Urinary bladder (tissue), 4 donors: ENCODE data around the gene TMEM88. TPM values are rescaled to one million over a fixed set of nuclear protein-coding genes. Genes with fewer than 3 reads are reported as not detected.

Source experiments
- DNase-seq: peaks from one replicate; pipeline ENCODE4 v3.0.0-alpha.2; 2015; ENCODE audit errors: extremely low spot score
- H3K27ac ChIP-seq: one replicate; pipeline ENCODE4 v1.5.1; 2013; ENCODE audit warnings: low read depth, mild to moderate bottlenecking, moderate library complexity
- H3K36me3 ChIP-seq: one replicate; pipeline ENCODE4 v1.6.1; 2013; ENCODE audit warnings: mild to moderate bottlenecking, moderate library complexity; ENCODE audit not compliant: insufficient read depth
- H3K4me1 ChIP-seq: one replicate; pipeline ENCODE4 v1.6.1; 2013; ENCODE audit warnings: mild to moderate bottlenecking, moderate library complexity; ENCODE audit not compliant: insufficient read depth
- H3K4me3 ChIP-seq: one replicate; pipeline ENCODE4 v1.5.1; 2013; ENCODE audit warnings: low read depth, low read length
- WGBS: extraction: QIAGEN DNeasy Blood & Tissue Kit; methylation state at CpG from one replicate; pipeline ENCODE4 v1.1.7; 2013; 5-methylcytosine and 5-hydroxymethylcytosine counted together
- polyA plus RNA-seq: library from polyadenylated mRNA; stranded (reverse); fragments of 200-250 nt; gene quantifications from one replicate; pipeline ENCODE4 v1.2.3, GENCODE V29; 2013
- total RNA-seq: library from RNA; depleted of rRNA; stranded (reverse); fragments of >200 nt; gene quantifications from one replicate; pipeline ENCODE4 v1.2.3, GENCODE V29; 2014
- donor health status: healthy with polysubstance abuse.
- donor health status: healthy.

TMEM88 gene
- total and polyA plus RNA-seq, 2 donors = 8.1 to 37.0 TPM

GRCh38 chr17:7836596-7837407, 18.1 kb upstream of the TMEM88 start:
- DNase-seq = no peak
- Histone ChIP-seq H3K36me3 (no peaks in the 10 kb centered on the region), H3K4me1 (peaks cover 4% of the 10 kb centered on the region), H3K27ac (peak overlapping the region; percentile 91), H3K4me3 (peak overlapping the region; percentile 80)
- 3% methylated on average over 19 of the region's 19 CpGs for WGBS

GRCh38 chr17:7837408-7838088, 17.3 kb upstream of the TMEM88 start:
- DNase-seq = no peak
- Histone ChIP-seq H3K4me3 (peak overlapping the region; percentile 11), H3K36me3 (no peaks in the 10 kb centered on the region), H3K4me1 (peaks cover 4% of the 10 kb centered on the region), H3K27ac (no peak overlapping the region)
- WGBS = 15% methylated on average over 8 of the region's 8 CpGs

GRCh38 chr17:7838090-7839075, 16.5 kb upstream of the TMEM88 start:
- no peak for DNase-seq
- 18% methylated on average over 11 of the region's 12 CpGs for WGBS
- Histone ChIP-seq H3K36me3 (no peaks in the 10 kb centered on the region), H3K4me1 (peaks cover 4% of the 10 kb centered on the region), H3K4me3 (peak overlapping the region; percentile 11), H3K27ac (no peak overlapping the region)

- Histone ChIP-seq H3K4me1 (peaks cover 4% of the 10 kb centered on the region), H3K27ac (no peak overlapping the region), H3K36me3 (no peaks in the 10 kb centered on the region), H3K4me3 (no peak overlapping the region)
- WGBS = 58% methylated on average over 6 of the region's 6 CpGs
- no peak for DNase-seq
Measured at GRCh38 chr17:7839190-7839875, 15.5 kb upstream of the TMEM88 start.

GRCh38 chr17:7839876-7840261, 15.0 kb upstream of the TMEM88 start:
- H3K4me3 ChIP-seq = no peak overlapping the region
- no peak overlapping the region for H3K27ac ChIP-seq
- H3K4me1 ChIP-seq = peaks cover 4% of the 10 kb centered on the region
- DNase-seq = no peak
- H3K36me3 ChIP-seq = no peaks in the 10 kb centered on the region
- WGBS = 40% methylated on average over 2 of the region's 2 CpGs

GRCh38 chr17:7840441-7840840, 14.4 kb upstream of the TMEM88 start:
- peaks cover 4% of the 10 kb centered on the region for H3K4me1 ChIP-seq
- DNase-seq = no peak
- no peak overlapping the region for H3K4me3 ChIP-seq
- H3K36me3 ChIP-seq = no peaks in the 10 kb centered on the region
- WGBS = 49% methylated on average over 1 of the region's 1 CpG
- H3K27ac ChIP-seq = no peak overlapping the region

GRCh38 chr17:7840875-7841274, 14.0 kb upstream of the TMEM88 start:
- Histone ChIP-seq H3K36me3 (no peaks in the 10 kb centered on the region), H3K4me3 (no peak overlapping the region), H3K27ac (peak overlapping the region; percentile 31), H3K4me1 (peaks cover 4% of the 10 kb centered on the region)
- DNase-seq = no peak
- WGBS = 60% methylated on average over 1 of the region's 1 CpG

GRCh38 chr17:7841396-7841914, 13.4 kb upstream of the TMEM88 start:
- Histone ChIP-seq H3K4me3 (peak overlapping the region; percentile 56), H3K36me3 (no peaks in the 10 kb centered on the region), H3K27ac (peak overlapping the region; percentile 98), H3K4me1 (peaks cover 4% of the 10 kb centered on the region)
- no peak for DNase-seq
- 4% methylated on average over 34 of the region's 34 CpGs for WGBS

GRCh38 chr17:7841915-7842379, 12.9 kb upstream of the TMEM88 start:
- Histone ChIP-seq H3K36me3 (no peaks in the 10 kb centered on the region), H3K27ac (peak overlapping the region; percentile 98), H3K4me3 (peak overlapping the region; percentile 56), H3K4me1 (peaks cover 2% of the 10 kb centered on the region)
- no peak for DNase-seq
- under 1% methylated on average over 46 of the region's 46 CpGs for WGBS

GRCh38 chr17:7842380-7843256, 12.2 kb upstream of the TMEM88 start:
- H3K36me3 ChIP-seq = no peaks in the 10 kb centered on the region
- H3K27ac ChIP-seq = peak overlapping the region; percentile 98
- DNase-seq = no peak
- H3K4me1 ChIP-seq = no peaks in the 10 kb centered on the region
- H3K4me3 ChIP-seq = peak overlapping the region; percentile 56
- under 1% methylated on average over 47 of the region's 47 CpGs for WGBS

- no peak for DNase-seq
- no peaks in the 10 kb centered on the region for H3K4me1 ChIP-seq
- peak overlapping the region; percentile 98 for H3K27ac ChIP-seq
- WGBS = under 1% methylated on average over 17 of the region's 17 CpGs
- H3K36me3 ChIP-seq = no peaks in the 10 kb centered on the region
- H3K4me3 ChIP-seq = peak overlapping the region; percentile 56
Measured at GRCh38 chr17:7843257-7843535, 11.7 kb upstream of the TMEM88 start.
